C4-2B (cell line): ENCODE results near the gene FXYD5.
"Not testable (repeated sequence)": the region's sequence is repeated elsewhere in the genome, so short reads cannot be mapped to it uniquely, and the experiment has no call there.

Source experiments
- H3K27ac ChIP-seq: fragments of 450-650 bp; 2 replicates; pipeline ENCODE4 v1.5.1; 2017
- ZFX ChIP-seq: fragments of 450-650 bp; IDR thresholded peaks from 2 replicates; pipeline ENCODE4 v1.6.1; 2017
- TF ChIP-seq, protein P1 (sequence below): fragments of 450-650 bp; conservative IDR thresholded peaks from 2 replicates; pipeline ENCODE4 v1.5.1; 2017; ENCODE audit warnings: mild to moderate bottlenecking

FXYD5 gene

DNA sequence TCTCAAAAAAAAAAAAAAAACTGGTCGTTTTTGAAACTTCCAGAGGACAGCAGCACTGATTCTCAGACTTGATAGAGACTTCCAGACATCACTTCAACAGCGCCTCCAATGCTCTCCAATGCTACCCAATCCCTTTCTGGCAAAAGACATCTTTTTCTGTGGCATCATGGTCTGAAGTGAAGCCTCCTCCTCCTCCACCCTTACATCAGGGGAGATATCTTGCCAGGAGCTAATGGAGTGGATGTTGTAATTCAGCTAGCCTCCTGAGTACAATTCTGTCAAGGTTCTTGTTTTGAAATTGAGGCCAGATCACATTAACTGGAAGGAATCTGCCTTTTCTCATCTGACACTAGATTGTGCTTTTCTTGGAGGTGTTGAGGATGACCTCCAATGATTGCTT, 24.2 kb downstream of the FXYD5 start:
- TF ChIP-seq, protein P1, sequence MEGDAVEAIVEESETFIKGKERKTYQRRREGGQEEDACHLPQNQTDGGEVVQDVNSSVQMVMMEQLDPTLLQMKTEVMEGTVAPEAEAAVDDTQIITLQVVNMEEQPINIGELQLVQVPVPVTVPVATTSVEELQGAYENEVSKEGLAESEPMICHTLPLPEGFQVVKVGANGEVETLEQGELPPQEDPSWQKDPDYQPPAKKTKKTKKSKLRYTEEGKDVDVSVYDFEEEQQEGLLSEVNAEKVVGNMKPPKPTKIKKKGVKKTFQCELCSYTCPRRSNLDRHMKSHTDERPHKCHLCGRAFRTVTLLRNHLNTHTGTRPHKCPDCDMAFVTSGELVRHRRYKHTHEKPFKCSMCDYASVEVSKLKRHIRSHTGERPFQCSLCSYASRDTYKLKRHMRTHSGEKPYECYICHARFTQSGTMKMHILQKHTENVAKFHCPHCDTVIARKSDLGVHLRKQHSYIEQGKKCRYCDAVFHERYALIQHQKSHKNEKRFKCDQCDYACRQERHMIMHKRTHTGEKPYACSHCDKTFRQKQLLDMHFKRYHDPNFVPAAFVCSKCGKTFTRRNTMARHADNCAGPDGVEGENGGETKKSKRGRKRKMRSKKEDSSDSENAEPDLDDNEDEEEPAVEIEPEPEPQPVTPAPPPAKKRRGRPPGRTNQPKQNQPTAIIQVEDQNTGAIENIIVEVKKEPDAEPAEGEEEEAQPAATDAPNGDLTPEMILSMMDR, result no peak
- no peak for TF ChIP-seq ZFX
- no peak overlapping the region for H3K27ac ChIP-seq

DNA sequence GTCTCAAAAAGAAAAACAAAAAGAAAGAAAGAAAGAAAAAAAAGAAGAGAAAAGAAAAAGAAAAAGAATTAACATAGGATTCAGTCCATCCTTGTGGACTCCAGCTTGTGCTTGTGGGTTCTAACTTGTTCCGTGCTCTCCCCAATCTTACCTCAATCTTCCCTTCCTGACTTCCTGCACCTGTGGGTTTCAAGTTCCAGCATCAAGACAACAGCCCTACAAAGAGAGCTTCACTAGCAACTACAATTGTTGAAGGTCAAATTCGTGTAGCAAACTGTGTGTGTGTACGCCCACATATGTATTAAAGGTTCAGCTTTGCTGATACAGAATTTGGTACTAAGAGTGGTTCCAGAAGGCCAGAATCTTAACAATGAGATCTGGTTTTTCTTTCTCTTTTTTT, 25.3 kb downstream of the FXYD5 start:
- TF ChIP-seq, protein P1, result no peak
- no peak for TF ChIP-seq ZFX
- no peak overlapping the region for H3K27ac ChIP-seq

DNA sequence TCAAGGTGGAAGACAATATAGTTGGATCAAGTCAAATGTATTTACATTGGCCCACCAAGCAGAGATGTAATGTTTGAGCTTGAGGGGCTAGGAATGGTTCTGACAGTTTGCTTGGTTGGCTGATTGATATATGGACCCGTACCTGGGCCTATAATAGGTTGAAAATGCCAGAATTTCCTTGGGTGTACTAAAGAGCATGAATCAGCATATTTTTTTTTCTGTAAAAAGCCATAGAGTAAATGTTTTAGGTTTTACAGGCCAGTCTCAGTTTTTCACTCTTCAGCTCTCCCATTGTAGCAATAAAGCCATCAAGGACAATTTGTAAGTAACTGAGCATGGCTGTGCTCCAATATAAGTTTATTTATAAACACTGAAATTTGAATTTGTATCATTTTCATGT, 26.9 kb downstream of the FXYD5 start:
- TF ChIP-seq, protein P1, result no peak
- no peak for TF ChIP-seq ZFX
- no peak overlapping the region for H3K27ac ChIP-seq

DNA sequence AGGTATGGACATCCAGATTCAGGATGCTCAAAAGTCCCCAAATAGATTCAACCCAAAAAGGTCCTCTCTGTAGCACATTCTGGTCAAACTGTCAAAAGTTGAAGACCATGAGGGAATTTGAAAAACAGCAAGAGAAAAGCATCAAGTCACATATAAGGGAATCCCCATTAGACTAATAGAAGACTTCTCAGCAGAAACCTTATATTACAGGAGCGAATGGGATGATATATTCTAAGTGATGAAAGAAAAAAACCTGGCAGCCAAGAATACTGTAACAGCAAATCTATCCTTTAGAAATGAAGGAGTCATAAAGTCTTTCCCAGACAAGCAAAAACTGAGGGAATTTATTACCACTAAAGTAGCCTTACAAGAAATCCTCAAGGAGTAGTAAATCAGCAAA, 29.7 kb downstream of the FXYD5 start:
- no peak for TF ChIP-seq ZFX
- TF ChIP-seq, protein P1, result no peak
- no peak overlapping the region for H3K27ac ChIP-seq

DNA sequence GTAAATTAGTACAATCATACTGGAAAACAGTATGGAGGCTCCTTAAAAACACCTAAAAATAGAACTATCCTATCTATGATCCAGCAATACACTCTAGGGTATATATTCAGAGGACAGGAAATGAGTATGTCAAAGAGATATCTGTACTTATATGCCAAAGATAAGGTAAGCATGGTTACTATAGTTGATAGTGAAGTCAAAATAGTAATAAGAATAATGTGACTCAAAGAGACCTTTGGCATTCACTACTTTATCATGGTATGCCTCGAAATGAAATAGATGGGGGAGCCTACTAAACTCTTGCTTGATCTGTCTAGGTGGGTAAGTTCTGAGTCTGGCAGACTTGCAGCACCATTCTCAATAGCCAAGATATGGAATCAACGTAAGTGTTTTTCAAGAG, 30.3 kb downstream of the FXYD5 start:
- no peak overlapping the region for H3K27ac ChIP-seq

DNA sequence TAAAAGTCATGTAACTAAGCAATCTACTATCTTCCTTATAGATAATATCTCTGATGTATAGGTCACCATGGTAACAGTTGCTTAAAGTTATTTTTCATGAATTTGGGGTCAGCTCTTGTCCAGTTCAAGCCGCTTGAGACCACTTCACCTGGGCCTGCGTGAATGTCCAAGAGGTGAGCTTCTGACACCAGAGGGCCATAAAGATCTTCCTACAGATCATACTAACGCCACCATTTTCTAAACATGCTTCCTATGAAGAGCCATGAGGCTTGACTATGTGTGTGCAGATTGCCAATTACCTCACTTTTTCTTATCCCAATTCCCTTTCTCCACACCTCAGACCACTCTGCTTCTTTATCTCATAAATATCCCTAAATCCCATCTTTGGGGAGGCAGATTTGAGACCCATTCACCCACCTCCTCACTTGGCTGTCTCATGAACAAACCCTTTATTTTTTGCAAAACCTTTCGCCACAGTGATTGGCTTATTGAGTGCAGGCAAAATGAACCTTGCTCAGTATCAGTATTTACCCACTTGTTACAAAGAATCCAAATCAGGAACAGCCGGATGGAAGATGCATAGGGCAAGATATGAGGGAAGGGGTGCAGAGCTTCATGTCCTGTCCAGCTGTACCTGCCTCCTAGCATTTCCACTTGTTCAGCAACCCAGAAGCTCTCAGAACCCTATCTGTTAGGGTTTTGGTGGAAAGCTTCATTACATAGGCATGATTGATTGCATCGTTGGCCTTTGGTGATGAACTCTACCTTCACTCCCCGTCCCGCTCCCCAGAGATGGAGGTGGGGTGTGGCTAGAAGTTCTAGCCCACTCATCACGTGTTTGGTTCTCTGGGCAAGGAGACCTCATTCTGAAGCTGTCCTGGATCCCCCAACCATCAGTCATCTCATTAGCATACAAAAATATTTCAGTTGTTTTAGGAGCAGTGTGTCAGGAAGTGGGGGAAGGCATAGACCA, 39.8 kb downstream of the FXYD5 start:
- no peak for TF ChIP-seq ZFX
- TF ChIP-seq, protein P1, result no peak

More for the DNA sequence above, 30.3 kb downstream of the FXYD5 start:
- TF ChIP-seq, protein P1, result no peak
- no peak for TF ChIP-seq ZFX

DNA sequence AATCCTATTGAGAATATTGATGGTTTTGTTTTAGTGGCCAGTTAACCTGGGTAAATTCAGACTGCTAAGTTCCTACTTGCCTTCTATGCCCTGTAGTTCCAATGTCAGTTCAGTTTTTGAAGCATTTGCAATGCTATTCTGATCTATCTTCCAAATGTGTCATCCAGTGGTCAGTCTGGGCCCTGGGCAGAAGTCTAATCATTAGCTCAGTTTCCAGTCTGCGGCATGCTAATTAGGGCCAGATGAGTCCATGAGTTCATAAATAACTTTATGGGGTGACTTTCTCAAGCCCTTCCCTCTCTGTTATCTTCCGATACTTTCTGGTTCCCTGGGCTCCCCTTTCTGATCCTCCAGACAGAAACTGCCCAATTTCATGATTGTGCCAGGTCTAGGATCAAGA, 41.3 kb downstream of the FXYD5 start:
- H3K27ac ChIP-seq, result no peak overlapping the region
- TF ChIP-seq, protein P1, result no peak
- no peak for TF ChIP-seq ZFX

More for the DNA sequence above, 39.8 kb downstream of the FXYD5 start:
- no peak overlapping the region for H3K27ac ChIP-seq

DNA sequence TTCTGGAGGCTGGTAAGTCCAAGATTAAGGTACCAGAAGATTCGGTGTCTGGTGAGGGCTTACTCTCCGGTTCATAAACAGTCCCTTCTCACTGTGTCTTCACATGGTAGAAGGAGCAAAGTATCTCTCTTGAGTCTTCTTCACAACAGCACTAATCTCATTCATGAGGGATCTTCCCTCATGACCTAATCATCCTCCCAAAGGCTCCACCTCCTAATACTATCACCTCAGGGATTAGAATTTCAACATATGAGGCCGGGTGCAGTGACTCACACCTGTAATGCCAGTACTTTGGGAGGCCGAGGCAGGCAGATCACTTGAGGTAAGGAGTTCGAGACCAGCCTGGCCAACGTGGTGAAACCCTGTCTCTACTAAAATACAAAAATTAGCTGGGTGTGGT, 42.3 kb downstream of the FXYD5 start:
- not testable (repeated sequence) for H3K27ac ChIP-seq
